ENCODE data around the gene RFNG. TPM values are rescaled to one million over a fixed set of nuclear protein-coding genes. Genes with fewer than 3 reads are reported as not detected.

RFNG gene
- total RNA-seq, 1 donor from 2014 or later, result 13.6 TPM

DNA sequence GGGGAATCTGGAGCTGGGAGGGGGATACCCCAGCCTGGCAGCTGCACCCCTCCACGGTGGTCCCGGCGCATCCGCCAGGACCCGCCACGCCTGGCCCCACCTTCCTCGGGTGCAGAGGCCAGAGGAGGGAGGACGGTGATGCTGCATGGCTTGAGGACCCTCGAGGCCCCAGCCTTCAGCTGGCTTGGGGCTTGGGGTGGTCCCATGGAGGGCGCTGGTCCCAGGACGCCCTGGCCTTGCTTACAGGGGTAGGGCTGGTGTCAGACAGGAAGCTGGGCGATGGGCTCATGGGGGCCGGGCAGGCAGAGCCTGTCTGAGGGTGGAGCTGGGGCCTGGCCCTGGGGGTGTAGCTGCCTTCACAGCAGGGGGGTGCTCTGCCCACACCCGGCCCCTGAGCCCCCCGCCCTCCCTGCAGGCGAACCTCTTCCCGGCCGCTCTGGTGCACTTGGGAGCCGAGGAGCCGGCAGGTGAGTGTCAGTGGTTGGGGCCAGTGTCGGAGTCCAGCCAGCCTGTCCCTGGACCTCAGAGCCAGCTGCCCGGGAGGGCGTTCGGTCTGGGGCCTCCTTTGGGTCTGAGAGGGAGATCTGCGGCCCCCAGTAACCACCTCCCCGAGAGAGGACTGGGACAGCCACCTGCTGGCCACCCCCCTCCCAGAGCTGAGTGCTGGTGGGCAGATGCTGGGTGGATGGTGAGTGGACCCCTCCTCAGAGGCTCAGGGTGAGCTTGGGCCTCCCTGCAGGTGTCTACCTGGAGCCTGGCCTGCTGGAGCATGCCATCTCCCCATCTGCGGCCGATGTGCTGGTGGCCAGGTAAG lies 35.3 kb downstream of the RFNG start:
- H3K27ac ChIP-seq, result no peak overlapping the region
- no peaks in the 10 kb centered on the region for H3K36me3 ChIP-seq
- H3K36me3 Mint-ChIP-seq, result no peaks in the 10 kb centered on the region
- no peak for TF ChIP-seq EZH2phosphoT487 (IDR thresholded peaks at IDR 0.05)
- no peak for TF ChIP-seq EZH2 (IDR thresholded peaks at IDR 0.05)
- TF ChIP-seq, protein P1, sequence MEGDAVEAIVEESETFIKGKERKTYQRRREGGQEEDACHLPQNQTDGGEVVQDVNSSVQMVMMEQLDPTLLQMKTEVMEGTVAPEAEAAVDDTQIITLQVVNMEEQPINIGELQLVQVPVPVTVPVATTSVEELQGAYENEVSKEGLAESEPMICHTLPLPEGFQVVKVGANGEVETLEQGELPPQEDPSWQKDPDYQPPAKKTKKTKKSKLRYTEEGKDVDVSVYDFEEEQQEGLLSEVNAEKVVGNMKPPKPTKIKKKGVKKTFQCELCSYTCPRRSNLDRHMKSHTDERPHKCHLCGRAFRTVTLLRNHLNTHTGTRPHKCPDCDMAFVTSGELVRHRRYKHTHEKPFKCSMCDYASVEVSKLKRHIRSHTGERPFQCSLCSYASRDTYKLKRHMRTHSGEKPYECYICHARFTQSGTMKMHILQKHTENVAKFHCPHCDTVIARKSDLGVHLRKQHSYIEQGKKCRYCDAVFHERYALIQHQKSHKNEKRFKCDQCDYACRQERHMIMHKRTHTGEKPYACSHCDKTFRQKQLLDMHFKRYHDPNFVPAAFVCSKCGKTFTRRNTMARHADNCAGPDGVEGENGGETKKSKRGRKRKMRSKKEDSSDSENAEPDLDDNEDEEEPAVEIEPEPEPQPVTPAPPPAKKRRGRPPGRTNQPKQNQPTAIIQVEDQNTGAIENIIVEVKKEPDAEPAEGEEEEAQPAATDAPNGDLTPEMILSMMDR (IDR thresholded peaks at IDR 0.05), result no peak
- no peaks in the 10 kb centered on the region for H3K4me1 ChIP-seq
- no peak overlapping the region for H3K4me3 Mint-ChIP-seq
- H3K27me3 Mint-ChIP-seq (ENCODE audit: insufficient read depth, low read depth), result peaks cover 3% of the 10 kb centered on the region
- peaks cover 3% of the 10 kb centered on the region for H3K79me2 ChIP-seq (ENCODE audit: low read depth)
- no peak overlapping the region for H3K4me2 ChIP-seq
- no peak overlapping the region for H3K27ac Mint-ChIP-seq
- no peak overlapping the region for H2AFZ ChIP-seq (replicated peaks)
- no peak overlapping the region for H3K9ac ChIP-seq
- no peaks in the 10 kb centered on the region for H3K9me3 Mint-ChIP-seq
- DNase-seq (ENCODE audit: low spot score), result no peak
- H3F3A ChIP-seq (ENCODE audit: low read depth), result peaks cover 15% of the 10 kb centered on the region
- peaks cover 3% of the 10 kb centered on the region for H3K4me1 Mint-ChIP-seq
- no peaks in the 10 kb centered on the region for H3K9me3 ChIP-seq (ENCODE audit: low read depth)
- peaks cover 18% of the 10 kb centered on the region for H4K20me1 ChIP-seq (ENCODE audit: low read depth)
- no peaks in the 10 kb centered on the region for H3K27me3 ChIP-seq
- no peak overlapping the region for H3K4me3 ChIP-seq

DNA sequence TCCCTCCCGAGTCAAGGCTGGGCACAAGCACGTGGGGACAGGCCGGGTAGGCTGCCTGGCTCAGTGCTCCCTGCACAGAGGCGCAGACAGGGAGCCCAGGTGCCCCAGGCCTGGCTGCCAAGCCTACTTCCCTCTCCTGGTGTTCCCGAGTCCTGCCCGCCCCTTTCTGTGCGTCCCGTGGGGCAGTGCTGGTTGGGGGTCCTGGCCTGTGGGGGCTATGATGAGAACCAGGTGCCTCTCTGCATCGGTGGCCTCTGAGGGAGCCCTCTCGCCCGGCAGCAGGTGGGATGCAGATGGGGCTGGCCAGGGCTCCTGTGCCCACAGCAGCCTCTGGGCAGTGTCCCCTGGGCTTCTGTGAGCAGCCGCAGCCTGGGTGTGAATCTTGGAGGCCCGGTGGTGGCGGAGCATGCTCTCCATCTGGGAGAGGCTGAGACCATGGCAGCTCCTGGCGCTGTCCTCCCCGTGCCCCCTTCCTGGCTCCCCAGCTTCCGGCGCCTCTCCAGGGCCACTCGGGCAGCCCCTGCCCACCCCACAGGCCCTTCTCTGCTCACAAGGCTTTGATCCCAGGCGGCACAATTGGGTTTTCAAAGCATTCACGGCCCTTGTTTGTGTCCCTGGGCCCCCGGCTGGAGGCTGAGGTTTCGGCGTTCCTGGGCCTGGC lies 36.2 kb downstream of the RFNG start:
- no peak overlapping the region for H2AFZ ChIP-seq (replicated peaks)
- no peaks in the 10 kb centered on the region for H3K9me3 ChIP-seq (ENCODE audit: low read depth)
- peaks cover 7% of the 10 kb centered on the region for H3F3A ChIP-seq (ENCODE audit: low read depth)
- no peaks in the 10 kb centered on the region for H3K36me3 ChIP-seq
- no peaks in the 10 kb centered on the region for H3K79me2 ChIP-seq (ENCODE audit: low read depth)
- no peaks in the 10 kb centered on the region for H3K36me3 Mint-ChIP-seq
- no peaks in the 10 kb centered on the region for H3K9me3 Mint-ChIP-seq
- H3K4me3 Mint-ChIP-seq, result no peak overlapping the region
- no peak overlapping the region for H3K4me3 ChIP-seq
- peaks cover 10% of the 10 kb centered on the region for H4K20me1 ChIP-seq (ENCODE audit: low read depth)
- H3K27me3 ChIP-seq, result no peaks in the 10 kb centered on the region
- peaks cover 3% of the 10 kb centered on the region for H3K27me3 Mint-ChIP-seq (ENCODE audit: insufficient read depth, low read depth)
- no peak overlapping the region for H3K9ac ChIP-seq
- H3K4me2 ChIP-seq, result no peak overlapping the region
- H3K4me1 Mint-ChIP-seq, result peaks cover 3% of the 10 kb centered on the region
- no peak for DNase-seq (ENCODE audit: low spot score)
- no peak overlapping the region for H3K27ac Mint-ChIP-seq
- H3K27ac ChIP-seq, result peak overlapping the region; percentile 37
- TF ChIP-seq, protein P1 (IDR thresholded peaks at IDR 0.05), result no peak
- TF ChIP-seq EZH2phosphoT487 (IDR thresholded peaks at IDR 0.05) (no peak), EZH2 (IDR thresholded peaks at IDR 0.05) (no peak)
- H3K4me1 ChIP-seq, result no peaks in the 10 kb centered on the region

DNA sequence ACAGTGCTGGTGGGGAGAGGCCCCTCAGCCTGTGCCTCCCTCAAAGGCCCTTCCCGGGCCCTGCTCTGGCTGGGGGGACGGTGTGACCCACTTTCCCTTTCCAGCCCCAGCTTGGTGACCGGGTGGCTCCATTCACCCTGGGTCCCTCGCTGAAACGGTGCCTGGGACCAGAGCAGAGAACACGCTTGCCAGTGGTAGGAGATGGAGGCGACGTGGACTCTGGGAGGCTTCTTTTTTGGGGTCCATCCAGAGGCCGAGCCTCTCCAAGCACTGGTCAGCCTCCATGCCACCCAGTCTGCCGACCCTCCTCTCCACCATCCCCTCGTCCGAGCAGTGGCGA lies 36.7 kb downstream of the RFNG start:
- H3K27ac ChIP-seq, result no peak overlapping the region
- H3K36me3 Mint-ChIP-seq, result no peaks in the 10 kb centered on the region
- no peak overlapping the region for H3K4me2 ChIP-seq
- no peak overlapping the region for H3K4me3 Mint-ChIP-seq
- peaks cover 2% of the 10 kb centered on the region for H3F3A ChIP-seq (ENCODE audit: low read depth)
- H2AFZ ChIP-seq (replicated peaks), result no peak overlapping the region
- TF ChIP-seq EZH2phosphoT487 (IDR thresholded peaks at IDR 0.05) (no peak), EZH2 (IDR thresholded peaks at IDR 0.05) (no peak)
- TF ChIP-seq, protein P1 (IDR thresholded peaks at IDR 0.05), result no peak
- no peak for DNase-seq (ENCODE audit: low spot score)
- no peaks in the 10 kb centered on the region for H3K9me3 Mint-ChIP-seq
- no peaks in the 10 kb centered on the region for H3K4me1 ChIP-seq
- no peak overlapping the region for H3K9ac ChIP-seq
- H3K36me3 ChIP-seq, result no peaks in the 10 kb centered on the region
- peaks cover 3% of the 10 kb centered on the region for H3K27me3 Mint-ChIP-seq (ENCODE audit: insufficient read depth, low read depth)
- H3K4me3 ChIP-seq, result no peak overlapping the region
- H3K9me3 ChIP-seq (ENCODE audit: low read depth), result no peaks in the 10 kb centered on the region
- peaks cover 3% of the 10 kb centered on the region for H3K4me1 Mint-ChIP-seq
- no peak overlapping the region for H3K27ac Mint-ChIP-seq
- peaks cover 5% of the 10 kb centered on the region for H4K20me1 ChIP-seq (ENCODE audit: low read depth)
- no peaks in the 10 kb centered on the region for H3K79me2 ChIP-seq (ENCODE audit: low read depth)
- H3K27me3 ChIP-seq, result no peaks in the 10 kb centered on the region

Data from neural progenitor cell (in vitro differentiated cells).